ENCODE data around the gene TRPC4AP. TPM values are rescaled to one million over a fixed set of nuclear protein-coding genes. Genes with fewer than 3 reads are reported as not detected.

Gene TRPC4AP
- total RNA-seq, 1 donor, result 91.7 TPM

- TF ChIP-seq CTCF (IDR thresholded peaks at IDR 0.05; ENCODE audit: insufficient read depth, low read length), result peak; percentile 29
- no peak for DNase-seq (ENCODE audit: low read depth)
- H3K4me3 ChIP-seq (ENCODE audit: low read depth, low read length), result no peak overlapping the region
Measured at GRCh38 chr20:35001596-35002362, 90.8 kb downstream of the TRPC4AP start.

GRCh38 chr20:35000922-35001595, 91.5 kb downstream of the TRPC4AP start:
- no peak overlapping the region for H3K4me3 ChIP-seq (ENCODE audit: low read depth, low read length)
- TF ChIP-seq CTCF (IDR thresholded peaks at IDR 0.05; ENCODE audit: insufficient read depth, low read length), result no peak
- DNase-seq (ENCODE audit: low read depth), result no peak

- H3K4me3 ChIP-seq (ENCODE audit: low read depth, low read length), result no peak overlapping the region
- no peak for DNase-seq (ENCODE audit: low read depth)
- TF ChIP-seq CTCF (IDR thresholded peaks at IDR 0.05; ENCODE audit: insufficient read depth, low read length), result no peak
Measured at GRCh38 chr20:35000311-35000921, 92.2 kb downstream of the TRPC4AP start.

GRCh38 chr20:34999782-35000181, 92.8 kb downstream of the TRPC4AP start:
- no peak for TF ChIP-seq CTCF (IDR thresholded peaks at IDR 0.05; ENCODE audit: insufficient read depth, low read length)
- DNase-seq (ENCODE audit: low read depth), result no peak
- H3K4me3 ChIP-seq (ENCODE audit: low read depth, low read length), result no peak overlapping the region

- no peak for TF ChIP-seq CTCF (IDR thresholded peaks at IDR 0.05; ENCODE audit: insufficient read depth, low read length)
- H3K4me3 ChIP-seq (ENCODE audit: low read depth, low read length), result no peak overlapping the region
- no peak for DNase-seq (ENCODE audit: low read depth)
Measured at GRCh38 chr20:34999021-34999451, 93.6 kb downstream of the TRPC4AP start.

- TF ChIP-seq CTCF (IDR thresholded peaks at IDR 0.05; ENCODE audit: insufficient read depth, low read length), result no peak
- no peak for DNase-seq (ENCODE audit: low read depth)
- H3K4me3 ChIP-seq (ENCODE audit: low read depth, low read length), result no peak overlapping the region
Measured at GRCh38 chr20:34998331-34998950, 94.2 kb downstream of the TRPC4AP start.

Data from fibroblast of the aortic adventitia (primary cell).